Measurements from ENCODE around the gene LGALS7.

GRCh38 chr19:38809592-38810252, 36.4 kb upstream of the LGALS7 start:
- TF ChIP-seq CTCF (IDR thresholded peaks at IDR 0.05; ENCODE audit: insufficient read depth, low read depth, low read length) (no peak), EZH2 (IDR thresholded peaks at IDR 0.05; ENCODE audit: insufficient read depth, low read length) (no peak)

All from astrocyte (in vitro differentiated cells and primary cell).